Sigmoid colon (tissue), 7 donors: Measurements from ENCODE around the gene SPARCL1. TPM values are rescaled to one million over a fixed set of nuclear protein-coding genes. Genes with fewer than 3 reads are reported as not detected.
A peak's percentile ranks its signal among the peaks of the same experiment; 100 is the strongest.

Experiments
- DNase-seq: peaks from one replicate; pipeline ENCODE4 v3.0.0-alpha.2; 2019
- H3K27ac ChIP-seq, 4 donors: fragments of 200-600 bp; sonication (generic); one replicate each; pipeline ENCODE4 v1.5.1; 2016 to 2019; ENCODE audit warnings: mild to moderate bottlenecking in 1 of 4
- H3K27me3 ChIP-seq, 3 donors: fragments of 200-600 bp; sonication (generic); one replicate each; pipeline ENCODE4 v1.5.1; 2019; ENCODE audit warnings: mild to moderate bottlenecking in 1 of 3
- H3K36me3 ChIP-seq, 4 donors: fragments of 200-600 bp; sonication (generic); one replicate each; pipeline ENCODE4 v1.5.1; 2016 to 2019
- H3K4me1 ChIP-seq, 4 donors: fragments of 200-600 bp; sonication (generic); one replicate each; pipeline ENCODE4 v1.5.1; 2017 to 2019
- H3K4me3 ChIP-seq, 4 donors: fragments of 200-600 bp; sonication (generic); one replicate each; pipeline ENCODE4 v1.5.1; 2017 to 2019; ENCODE audit warnings: mild to moderate bottlenecking in 2 of 4, moderate library complexity in 1 of 4
- H3K9me3 ChIP-seq, 4 donors: fragments of 200-600 bp in 3 of 4; sonication (generic) in 3 of 4; one replicate each; pipeline versions ENCODE4 v1.5.1 to v1.6.1; 2013 to 2019
- EP300 ChIP-seq, 4 donors: sonication (generic); formaldehyde crosslinking; IDR thresholded peaks; one replicate each; pipeline ENCODE4 v1.6.1; 2017; ENCODE audit warnings: antibody characterized with exemption in 4 of 4
- POLR2A ChIP-seq, 2 donors: fragments of 450-650 bp; IDR thresholded peaks; one replicate each; pipeline ENCODE4 v1.6.1; 2016; ENCODE audit warnings: antibody characterized with exemption in 2 of 2, mild to moderate bottlenecking in 2 of 2, moderate library complexity in 2 of 2
- POLR2AphosphoS5 ChIP-seq, 4 donors: sonication (generic); formaldehyde crosslinking; IDR thresholded peaks; one replicate each; pipeline ENCODE4 v1.6.1; 2017; ENCODE audit warnings: antibody characterized with exemption in 4 of 4
- WGBS, 2 donors: extraction: QIAGEN DNeasy Blood & Tissue Kit; methylation state at CpG; one replicate each; pipeline ENCODE4 v1.1.7; 2013; 5-methylcytosine and 5-hydroxymethylcytosine counted together
- intact Hi-C: fragments of 100-400 bp; cut with DNase I; formaldehyde crosslinking; loops from one replicate; pipeline ENCODE4 v1.15.1; 2023
- polyA plus RNA-seq, 3 donors: library from polyadenylated mRNA; stranded (reverse); fragments of 200-250 nt; gene quantifications; one replicate each; pipeline ENCODE4 v1.2.3, GENCODE V29; 2013
- total RNA-seq, 4 donors: library from RNA; depleted of rRNA; stranded (reverse); fragments of >200 nt; gene quantifications; one replicate each; pipeline ENCODE4 v1.1.0, GENCODE V29; 2016
- TF ChIP-seq, protein P1 (sequence below), 4 experiments: fragments of 450-650 bp in 3 of 4; fragments of 200-600 bp in 1 of 4; IDR thresholded peaks; one replicate each; pipeline ENCODE4 v1.5.1; 2016 to 2019; ENCODE audit warnings: antibody characterized with exemption in 4 of 4, mild to moderate bottlenecking in 3 of 4, moderate library complexity in 2 of 4
- donor health status: healthy with polysubstance abuse.
- donor health status: Bipolar disorder and iron deficiency.
- donor health status: healthy.

Gene SPARCL1
- total and polyA plus RNA-seq, 7 donors, result 10.4 to 1,386 (median 1,005) TPM

- Histone ChIP-seq H3K4me1 (peaks cover 0 to 60% (median 50%) of the 10 kb centered on the region in 4 donors), H3K9me3 (no peaks in the 10 kb centered on the region), H3K4me3 (no peak overlapping the region), H3K27me3 (no peaks in the 10 kb centered on the region), H3K36me3 (peaks cover 8 to 36% (median 13%) of the 10 kb centered on the region in 4 donors), H3K27ac (peak overlapping the region; percentile 58 to 78 (median 72))
- WGBS, 2 donors, result 79 to 85% methylated on average over 7 of the region's 7 CpGs
- intact Hi-C loops, result no loop called here
- no peak for DNase-seq
- TF ChIP-seq, protein P1, sequence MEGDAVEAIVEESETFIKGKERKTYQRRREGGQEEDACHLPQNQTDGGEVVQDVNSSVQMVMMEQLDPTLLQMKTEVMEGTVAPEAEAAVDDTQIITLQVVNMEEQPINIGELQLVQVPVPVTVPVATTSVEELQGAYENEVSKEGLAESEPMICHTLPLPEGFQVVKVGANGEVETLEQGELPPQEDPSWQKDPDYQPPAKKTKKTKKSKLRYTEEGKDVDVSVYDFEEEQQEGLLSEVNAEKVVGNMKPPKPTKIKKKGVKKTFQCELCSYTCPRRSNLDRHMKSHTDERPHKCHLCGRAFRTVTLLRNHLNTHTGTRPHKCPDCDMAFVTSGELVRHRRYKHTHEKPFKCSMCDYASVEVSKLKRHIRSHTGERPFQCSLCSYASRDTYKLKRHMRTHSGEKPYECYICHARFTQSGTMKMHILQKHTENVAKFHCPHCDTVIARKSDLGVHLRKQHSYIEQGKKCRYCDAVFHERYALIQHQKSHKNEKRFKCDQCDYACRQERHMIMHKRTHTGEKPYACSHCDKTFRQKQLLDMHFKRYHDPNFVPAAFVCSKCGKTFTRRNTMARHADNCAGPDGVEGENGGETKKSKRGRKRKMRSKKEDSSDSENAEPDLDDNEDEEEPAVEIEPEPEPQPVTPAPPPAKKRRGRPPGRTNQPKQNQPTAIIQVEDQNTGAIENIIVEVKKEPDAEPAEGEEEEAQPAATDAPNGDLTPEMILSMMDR (IDR thresholded peaks at IDR 0.05), result no peak
- TF ChIP-seq POLR2A (IDR thresholded peaks at IDR 0.05), result no peak
- TF ChIP-seq EP300 (IDR thresholded peaks at IDR 0.05), result peak in 1 of 4 donors; percentile 17
- TF ChIP-seq POLR2AphosphoS5 (IDR thresholded peaks at IDR 0.05), result peak in 3 of 4 donors; percentile 60 to 80 (median 76)
Observed at GRCh38 chr4:87499403-87500091, 29.6 kb downstream of the SPARCL1 start.

DNA sequence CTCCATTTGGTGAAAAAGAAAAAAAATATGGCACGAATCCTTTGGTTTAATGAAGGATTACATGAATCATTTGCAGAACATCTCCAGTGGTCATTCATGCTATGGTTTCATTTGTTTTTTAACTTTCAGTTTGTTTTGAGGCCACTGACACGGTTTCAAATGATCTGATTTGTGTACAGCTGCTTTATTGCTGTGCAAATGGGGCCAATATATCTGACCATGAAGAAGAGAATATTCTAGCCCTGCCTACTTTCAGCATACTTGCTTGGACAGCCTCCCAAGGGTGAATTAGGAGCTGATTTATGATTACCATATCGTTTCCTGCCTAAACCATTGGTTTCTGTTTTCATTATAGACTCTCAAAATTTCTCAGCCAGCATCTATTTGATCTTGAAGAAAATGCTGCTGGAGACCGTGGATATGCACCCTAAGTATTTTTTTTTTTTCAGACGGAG is 30.7 kb downstream of the SPARCL1 start:
- H3K4me1 ChIP-seq, result peaks cover 0 to 63% (median 55%) of the 10 kb centered on the region in 4 donors
- H3K4me3 ChIP-seq, result no peak overlapping the region
- DNase-seq, result no peak
- no peaks in the 10 kb centered on the region for H3K9me3 ChIP-seq
- peaks cover 19 to 47% (median 21%) of the 10 kb centered on the region in 4 donors for H3K36me3 ChIP-seq
- H3K27me3 ChIP-seq, result no peaks in the 10 kb centered on the region
- intact Hi-C loops, result no loop called here
- TF ChIP-seq POLR2AphosphoS5 (IDR thresholded peaks at IDR 0.05), result peak in 2 of 4 donors; percentile 26 to 37
- TF ChIP-seq, protein P1 (IDR thresholded peaks at IDR 0.05), result no peak
- H3K27ac ChIP-seq, result peak overlapping the region; percentile 58 to 78 (median 72)
- WGBS, 2 donors, result 24 to 29% methylated on average over 5 of the region's 5 CpGs

GRCh38 chr4:87497578-87497977 is 31.6 kb downstream of the SPARCL1 start:
- TF ChIP-seq POLR2A (IDR thresholded peaks at IDR 0.05), result no peak
- TF ChIP-seq POLR2AphosphoS5 (IDR thresholded peaks at IDR 0.05), result no peak
- TF ChIP-seq, protein P1 (IDR thresholded peaks at IDR 0.05), result no peak
- no peak for TF ChIP-seq EP300 (IDR thresholded peaks at IDR 0.05)
- H3K27me3 ChIP-seq, result no peaks in the 10 kb centered on the region
- peaks cover 20 to 56% (median 25%) of the 10 kb centered on the region in 4 donors for H3K36me3 ChIP-seq
- peak overlapping the region; percentile 58 to 78 (median 72) for H3K27ac ChIP-seq
- WGBS, 2 donors, result 87 to 89% methylated on average over 3 of the region's 3 CpGs
- H3K9me3 ChIP-seq, result no peaks in the 10 kb centered on the region
- H3K4me1 ChIP-seq, result peaks cover 0 to 63% (median 56%) of the 10 kb centered on the region in 4 donors
- no peak overlapping the region for H3K4me3 ChIP-seq
- intact Hi-C loops, result no loop called here
- DNase-seq, result no peak

DNA sequence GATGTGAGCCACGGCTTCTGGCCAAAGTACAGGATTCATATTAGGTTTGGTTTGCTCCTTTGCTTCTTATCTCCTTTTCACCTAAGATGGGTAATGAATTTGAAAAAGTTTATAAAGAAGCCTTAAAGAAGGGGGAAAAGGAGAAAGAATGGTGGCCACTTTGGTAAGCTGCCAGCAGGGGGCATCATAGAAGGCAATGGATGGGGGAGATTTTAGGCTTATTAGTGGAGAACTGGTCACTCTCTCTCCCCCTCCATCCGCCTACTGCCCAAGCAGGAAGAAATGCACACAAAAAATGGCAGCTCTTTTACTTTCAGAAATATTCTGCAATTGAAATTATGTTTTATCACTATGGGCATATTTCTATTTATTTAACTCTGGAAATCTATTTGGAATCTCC is 32.0 kb downstream of the SPARCL1 start:
- peaks cover 20 to 60% (median 25%) of the 10 kb centered on the region in 4 donors for H3K36me3 ChIP-seq
- peaks cover 0 to 63% (median 53%) of the 10 kb centered on the region in 4 donors for H3K4me1 ChIP-seq
- H3K9me3 ChIP-seq, result no peaks in the 10 kb centered on the region
- DNase-seq, result no peak
- peak overlapping the region; percentile 17 to 78 (median 72) for H3K27ac ChIP-seq
- TF ChIP-seq, protein P1 (IDR thresholded peaks at IDR 0.05), result peak in 1 of 4 experiments; percentile 27
- no peak for TF ChIP-seq EP300 (IDR thresholded peaks at IDR 0.05)
- no peak overlapping the region for H3K4me3 ChIP-seq
- no peaks in the 10 kb centered on the region for H3K27me3 ChIP-seq
- intact Hi-C loops, result no loop called here
- WGBS, 2 donors, result 90 to 92% methylated on average over 2 of the region's 2 CpGs
